NB4 (cell line): ENCODE measurements around the gene ANKS1B.
A peak's percentile ranks its signal among the peaks of the same experiment; 100 is the strongest.
"Not testable (repeated sequence)": the region's sequence is repeated elsewhere in the genome, so short reads cannot be mapped to it uniquely, and the experiment has no call there.

Experiments used
- DNase-seq: peaks from one replicate; pipeline ENCODE4 v3.0.0; 2010; ENCODE audit warnings: low read depth
- H3K4me3 ChIP-seq: one replicate; pipeline ENCODE4 v1.5.1; 2011; ENCODE audit warnings: mild to moderate bottlenecking, low read depth, low read length, moderate library complexity
- CTCF ChIP-seq: IDR thresholded peaks from one replicate; pipeline ENCODE4 v1.5.1; 2012; ENCODE audit warnings: low read depth, low read length
- MAX ChIP-seq: IDR thresholded peaks from 2 replicates; pipeline ENCODE4 v1.6.1; 2011; ENCODE audit warnings: low read depth, low read length
- MYC ChIP-seq: IDR thresholded peaks from 2 replicates; pipeline ENCODE4 v1.6.1; 2011; ENCODE audit warnings: low read depth, low read length
- POLR2A ChIP-seq: IDR thresholded peaks from 2 replicates; pipeline ENCODE4 v1.6.1; 2011; ENCODE audit warnings: mild to moderate bottlenecking; ENCODE audit not compliant: insufficient read length; ENCODE audit errors: extremely low read depth

ANKS1B gene

GRCh38 chr12:100017056-100017455, 32.3 kb upstream of the ANKS1B start:
- no peak overlapping the region for H3K4me3 ChIP-seq
- no peak for DNase-seq
- TF ChIP-seq MYC (no peak), CTCF (no peak), POLR2A (no peak), MAX (no peak)

GRCh38 chr12:100016304-100016703, 31.6 kb upstream of the ANKS1B start:
- H3K4me3 ChIP-seq, DNase-seq: not testable (repeated sequence)

GRCh38 chr12:100005846-100006245, 21.1 kb upstream of the ANKS1B start:
- not testable (repeated sequence) for DNase-seq, H3K4me3 ChIP-seq

DNA sequence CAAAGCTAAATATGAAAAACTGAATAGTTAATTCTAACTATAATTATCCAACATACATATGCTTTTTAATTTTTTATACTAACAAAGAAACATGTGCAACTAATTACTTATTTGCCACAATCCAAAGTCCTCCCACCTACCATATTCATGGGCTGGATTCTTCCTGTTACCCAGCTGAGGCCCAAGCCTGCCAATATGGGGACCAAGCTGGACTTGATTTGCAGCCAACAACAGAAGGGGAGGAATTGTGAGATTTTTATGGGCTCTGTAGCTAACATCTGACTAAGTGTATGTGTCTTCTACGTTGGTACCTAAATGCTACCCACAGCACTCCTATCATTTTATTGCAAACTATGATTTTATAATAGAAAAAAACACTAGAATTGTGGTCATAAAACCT, 13.1 kb upstream of the ANKS1B start:
- no peak overlapping the region for H3K4me3 ChIP-seq
- DNase-seq: no peak
- TF ChIP-seq MAX (no peak), MYC (no peak), CTCF (no peak)

DNA sequence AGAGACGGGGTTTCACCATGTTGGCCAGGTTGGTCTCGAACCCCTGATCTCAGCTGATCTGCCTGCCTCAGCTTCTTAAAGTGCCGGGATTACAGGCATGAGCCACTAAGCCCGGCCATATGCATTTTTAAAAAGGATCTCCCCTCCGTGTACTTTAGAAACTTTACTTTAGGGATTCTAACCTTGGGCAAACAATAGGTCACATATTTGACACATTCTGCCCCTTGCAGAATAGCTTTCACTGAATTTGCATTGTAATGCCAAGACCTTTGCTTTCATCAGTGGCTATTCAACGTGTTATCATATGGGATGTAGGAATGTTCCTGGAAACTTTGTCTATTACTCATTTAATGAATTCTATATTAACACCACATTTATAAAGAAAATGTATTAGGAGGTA, 11.4 kb upstream of the ANKS1B start:
- DNase-seq: no peak
- TF ChIP-seq CTCF: no peak
- no peak for TF ChIP-seq MAX
- TF ChIP-seq MYC: no peak
- TF ChIP-seq POLR2A: no peak
- H3K4me3 ChIP-seq: no peak overlapping the region

DNA sequence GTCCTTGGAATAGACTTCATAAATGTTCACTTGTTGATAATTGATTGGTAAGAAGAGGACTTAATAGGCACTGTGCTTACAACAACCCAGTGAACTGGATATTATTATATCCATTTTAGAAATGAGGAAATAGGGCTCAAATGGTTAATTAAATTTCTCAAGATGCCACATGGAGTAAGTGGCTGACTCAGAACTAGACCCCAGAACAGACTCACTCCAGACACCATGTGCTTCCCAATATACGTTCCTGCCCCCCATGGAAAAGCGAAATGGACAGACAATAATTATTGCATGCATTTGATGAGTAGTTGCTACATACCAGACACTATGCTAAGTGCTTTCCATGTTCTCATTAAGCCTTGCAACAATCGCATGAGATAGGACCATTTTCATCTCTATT, 895 bp upstream of the ANKS1B start:
- no peak for TF ChIP-seq POLR2A
- TF ChIP-seq MYC: peak; percentile 93
- no peak for TF ChIP-seq CTCF
- TF ChIP-seq MAX: peak; percentile 90
- peak; percentile 68 for DNase-seq
- peak overlapping the region; percentile 58 for H3K4me3 ChIP-seq

DNA sequence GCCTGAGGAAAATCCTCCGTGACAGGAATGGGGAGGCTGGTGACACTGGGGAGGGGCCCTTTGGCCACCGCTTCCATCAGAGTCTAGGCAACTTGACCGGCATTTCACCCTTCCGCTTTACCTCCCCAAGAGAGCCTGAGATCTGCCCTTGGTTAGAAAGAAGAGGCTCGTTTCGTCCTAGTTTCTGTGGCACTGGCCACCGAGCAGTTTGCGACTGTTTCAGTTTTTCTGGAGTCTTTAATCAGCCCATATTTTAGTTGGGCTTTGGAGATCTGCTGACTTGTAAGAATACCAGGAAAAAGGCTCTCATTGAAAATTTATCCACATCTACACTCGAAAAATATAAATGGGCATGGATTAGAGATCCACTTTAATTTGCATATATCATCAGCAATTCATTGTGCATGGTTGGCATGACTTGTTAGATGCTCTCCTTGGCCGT, 414 bp upstream of the ANKS1B start:
- peak; percentile 57 for DNase-seq
- no peak for TF ChIP-seq MAX
- peak overlapping the region; percentile 58 for H3K4me3 ChIP-seq
